ENCODE results near the gene SLC37A2.

The SLC37A2 gene

GRCh38 chr11:125071435-125071834, 8.3 kb downstream of the SLC37A2 start:
- no peak for DNase-seq (ENCODE audit: low read depth in 2 of 2)

DNA sequence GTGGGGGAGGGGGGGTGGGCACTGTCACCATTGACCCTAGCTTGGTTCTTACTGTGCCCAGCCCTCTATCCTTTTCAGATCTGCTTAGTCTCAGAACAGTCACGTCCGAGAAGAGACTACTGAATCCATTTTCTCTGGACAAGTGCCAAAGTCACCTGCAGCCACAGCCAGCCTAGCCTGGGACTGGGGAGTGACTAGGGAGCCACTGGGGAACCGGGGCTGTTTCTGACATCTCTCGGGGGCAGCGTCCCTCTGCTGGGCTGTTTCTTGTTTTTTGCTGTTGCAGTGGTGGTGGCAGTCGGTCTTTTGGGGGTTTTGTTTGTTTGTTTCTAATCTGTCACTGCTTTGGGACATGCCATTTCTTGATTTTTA, 8.7 kb downstream of the SLC37A2 start:
- DNase-seq (ENCODE audit: low read depth in 2 of 2), result no peak

DNA sequence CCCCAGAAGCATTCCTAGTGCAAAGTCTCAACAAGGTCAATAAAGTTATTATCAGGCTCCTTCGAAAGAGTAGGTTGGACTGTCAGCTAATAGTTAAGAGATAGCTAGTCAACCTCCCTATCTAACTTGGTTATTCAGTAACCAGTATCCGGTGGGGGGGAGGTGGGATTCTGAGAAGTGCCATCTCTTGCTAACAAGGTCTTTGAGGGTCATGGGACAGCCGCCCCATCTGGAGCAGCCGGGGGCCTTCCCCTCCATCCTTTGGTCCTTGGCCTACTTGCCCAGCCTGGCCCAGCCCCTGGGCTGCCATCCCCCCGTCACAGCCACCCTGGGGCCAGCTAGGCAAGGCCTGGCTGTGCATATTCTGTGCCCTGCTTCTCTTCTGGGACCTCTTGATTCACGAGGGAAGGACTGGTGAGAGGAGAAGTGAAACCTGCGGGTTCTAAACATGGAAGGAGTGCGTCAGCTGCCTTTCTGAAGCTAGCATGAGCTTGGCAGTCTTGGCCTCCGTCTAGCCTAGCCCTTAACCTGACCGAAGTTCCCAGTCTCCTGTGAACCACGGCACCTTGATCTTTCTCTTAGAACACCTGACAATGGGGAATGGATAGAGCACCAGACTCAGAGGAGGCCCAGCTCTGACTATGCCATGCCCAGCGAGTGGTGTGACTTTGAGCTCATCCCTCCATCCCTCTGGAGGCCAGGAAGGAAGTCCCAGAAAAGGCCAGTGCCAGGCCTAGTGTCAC, 9.3 kb downstream of the SLC37A2 start:
- DNase-seq (ENCODE audit: low read depth in 2 of 2), result no peak

- no peak for DNase-seq (ENCODE audit: low read depth in 2 of 2)
Measured at GRCh38 chr11:125072961-125073590, 10.0 kb downstream of the SLC37A2 start.

GRCh38 chr11:125073616-125074483, 10.7 kb downstream of the SLC37A2 start:
- DNase-seq (ENCODE audit: low read depth in 2 of 2), result no peak

- DNase-seq (ENCODE audit: low read depth in 2 of 2), result no peak
Measured at GRCh38 chr11:125074511-125075241, 11.6 kb downstream of the SLC37A2 start.

- no peak for DNase-seq (ENCODE audit: low read depth in 2 of 2)
Measured at GRCh38 chr11:125075242-125075625, 12.1 kb downstream of the SLC37A2 start.

DNA sequence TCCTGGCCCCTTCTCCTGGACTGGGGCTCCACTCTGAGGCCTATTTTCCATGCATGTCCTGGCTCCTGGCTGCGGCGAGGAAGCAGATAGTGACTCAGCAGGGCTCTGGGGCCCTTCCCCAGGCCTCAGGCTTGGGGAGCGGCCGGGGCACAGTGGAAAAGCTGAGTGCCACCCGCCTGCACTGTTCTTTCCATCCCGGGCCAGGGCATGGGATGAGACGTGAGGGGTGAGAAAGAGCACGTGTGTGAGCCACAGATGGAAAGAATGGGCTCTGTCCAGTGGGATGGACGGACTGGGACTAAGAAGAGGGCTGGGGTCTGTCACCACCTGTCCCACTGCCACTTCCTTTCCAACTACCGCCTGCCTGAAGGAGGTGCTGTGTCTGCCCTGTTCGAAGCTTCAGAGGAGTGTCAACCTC, 12.8 kb downstream of the SLC37A2 start:
- no peak for DNase-seq (ENCODE audit: low read depth in 2 of 2)

DNA sequence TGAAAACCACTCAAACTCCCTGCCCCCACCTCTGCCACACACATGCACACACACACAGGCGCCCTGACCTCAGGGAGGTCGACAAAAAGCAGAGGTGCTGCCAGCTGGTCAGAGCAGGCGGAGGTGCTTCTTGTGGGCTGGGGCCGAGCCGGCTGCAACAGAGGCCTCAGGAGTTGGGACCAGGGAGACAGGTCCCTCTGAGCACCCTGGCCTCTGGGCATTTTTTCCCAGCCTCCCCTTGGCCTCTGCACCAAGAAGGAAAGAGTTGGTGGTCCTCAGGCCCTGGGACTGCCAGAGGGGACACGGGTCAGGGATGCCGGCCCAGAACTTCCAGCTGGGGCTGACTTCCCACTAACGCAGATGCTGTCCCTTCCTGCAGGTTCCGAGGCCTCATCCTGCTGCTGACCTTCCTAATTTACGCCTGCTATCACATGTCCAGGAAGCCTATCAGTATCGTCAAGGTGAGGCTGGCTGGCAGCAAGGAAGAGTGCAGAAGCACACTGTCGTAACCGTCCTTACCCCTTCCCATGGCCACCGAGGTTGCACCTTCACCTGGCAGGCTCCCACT, 13.4 kb downstream of the SLC37A2 start:
- no peak for DNase-seq (ENCODE audit: low read depth in 2 of 2)

DNA sequence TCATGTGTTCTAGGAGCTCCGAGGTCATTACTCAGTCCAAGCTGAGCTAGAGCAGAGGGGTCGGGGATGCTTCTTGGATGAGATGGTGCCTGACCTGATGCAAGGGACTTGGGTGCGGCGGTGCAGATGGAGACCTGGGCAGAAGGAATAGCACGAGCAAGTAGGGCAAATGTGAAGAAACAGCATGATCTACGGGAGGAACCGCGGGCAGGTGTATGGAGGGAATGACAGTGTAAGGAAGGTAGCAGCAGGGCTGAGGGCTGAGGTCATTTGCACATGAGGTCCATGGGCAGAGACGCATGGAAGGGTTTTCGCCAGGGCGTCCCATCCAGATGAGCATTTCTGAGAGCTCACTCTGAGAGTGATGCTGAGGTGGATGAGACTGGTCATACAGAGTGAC, 14.9 kb downstream of the SLC37A2 start:
- no peak for DNase-seq (ENCODE audit: low read depth in 2 of 2)

GRCh38 chr11:125078516-125079140, 15.5 kb downstream of the SLC37A2 start:
- DNase-seq (ENCODE audit: low read depth in 2 of 2), result no peak

- DNase-seq (ENCODE audit: low read depth in 2 of 2), result no peak
Measured at GRCh38 chr11:125079151-125079877, 16.2 kb downstream of the SLC37A2 start.

DNA sequence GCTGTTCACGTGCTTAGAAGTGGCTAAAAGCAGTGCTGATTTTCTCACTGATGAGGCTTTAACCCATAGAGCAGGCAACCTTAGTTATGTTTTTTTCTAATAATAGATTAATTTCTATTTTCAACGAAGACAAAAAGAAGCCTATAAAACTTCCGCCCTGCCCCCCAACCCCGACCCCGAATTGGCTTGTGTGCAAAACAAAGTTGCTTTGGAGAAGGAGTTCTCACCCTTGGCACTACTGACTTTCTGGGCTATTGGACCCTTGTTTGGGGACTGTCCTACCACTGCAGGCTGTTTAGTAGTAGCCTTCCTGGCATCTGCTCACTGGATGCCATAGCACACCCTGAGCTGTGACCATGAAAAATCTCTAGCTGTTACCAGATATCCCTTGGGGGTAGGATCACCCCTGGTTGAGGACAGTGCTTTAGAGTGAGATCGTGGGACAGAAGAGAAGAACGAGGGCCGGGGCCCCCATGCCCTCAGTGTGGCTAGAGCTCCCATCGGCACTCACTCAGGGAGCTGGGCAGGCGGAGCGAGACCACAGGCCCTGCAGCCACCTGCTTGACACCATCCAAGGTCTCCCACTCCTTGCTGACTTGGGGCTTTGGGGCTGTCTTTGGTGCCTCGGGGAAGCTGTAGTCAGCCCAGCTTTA, 16.9 kb downstream of the SLC37A2 start:
- no peak for DNase-seq (ENCODE audit: low read depth in 2 of 2)

DNA sequence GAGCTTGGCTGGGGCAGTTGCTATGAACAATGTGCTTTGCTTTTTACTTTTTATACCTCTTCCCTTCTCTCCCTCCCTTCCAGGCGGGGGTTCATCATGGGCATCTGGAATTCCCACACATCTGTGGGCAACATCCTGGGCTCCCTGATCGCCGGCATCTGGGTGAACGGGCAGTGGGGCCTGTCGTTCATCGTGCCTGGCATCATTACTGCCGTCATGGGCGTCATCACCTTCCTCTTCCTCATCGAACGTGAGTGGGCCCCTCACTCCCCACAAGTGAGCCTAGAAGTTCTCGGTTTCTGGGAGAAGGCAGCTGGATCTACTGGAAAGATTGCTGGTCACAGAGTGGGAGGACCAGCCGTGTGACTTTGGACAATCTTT, 17.4 kb downstream of the SLC37A2 start:
- DNase-seq (ENCODE audit: low read depth in 2 of 2), result no peak

DNA sequence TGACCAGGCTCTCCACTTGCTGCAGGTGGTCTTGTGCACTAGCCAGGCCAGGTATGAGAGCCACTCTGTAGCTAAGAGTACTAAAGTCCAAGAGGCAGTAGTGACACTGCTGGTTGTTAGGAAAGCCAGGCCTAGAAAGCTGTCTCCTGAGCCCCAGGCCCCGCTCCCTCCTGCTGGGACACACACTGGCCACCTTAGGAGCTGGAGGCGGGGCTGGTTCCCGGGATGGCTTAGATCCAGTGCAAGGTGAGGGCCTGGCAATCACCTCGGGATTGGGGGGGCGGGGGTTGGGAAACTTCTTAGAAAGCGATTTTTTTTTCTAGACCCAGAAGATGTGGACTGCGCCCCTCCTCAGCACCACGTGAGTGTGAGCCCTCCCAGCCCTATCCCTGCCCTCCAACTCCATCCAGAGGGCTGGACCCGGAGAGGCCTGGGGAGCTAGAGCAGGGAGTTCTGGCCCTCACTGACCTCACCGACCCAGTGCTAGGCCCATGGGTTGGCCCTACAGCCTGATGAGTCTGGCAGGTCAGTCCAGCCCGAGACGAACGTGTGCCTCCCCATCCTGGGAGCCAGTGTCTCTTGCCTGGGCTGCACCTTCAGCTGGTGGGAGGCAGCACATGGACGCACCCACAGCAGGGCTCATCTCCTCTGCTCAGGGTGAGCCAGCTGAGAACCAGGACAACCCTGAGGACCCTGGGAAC, 18.1 kb downstream of the SLC37A2 start:
- no peak for DNase-seq (ENCODE audit: low read depth in 2 of 2)

DNA sequence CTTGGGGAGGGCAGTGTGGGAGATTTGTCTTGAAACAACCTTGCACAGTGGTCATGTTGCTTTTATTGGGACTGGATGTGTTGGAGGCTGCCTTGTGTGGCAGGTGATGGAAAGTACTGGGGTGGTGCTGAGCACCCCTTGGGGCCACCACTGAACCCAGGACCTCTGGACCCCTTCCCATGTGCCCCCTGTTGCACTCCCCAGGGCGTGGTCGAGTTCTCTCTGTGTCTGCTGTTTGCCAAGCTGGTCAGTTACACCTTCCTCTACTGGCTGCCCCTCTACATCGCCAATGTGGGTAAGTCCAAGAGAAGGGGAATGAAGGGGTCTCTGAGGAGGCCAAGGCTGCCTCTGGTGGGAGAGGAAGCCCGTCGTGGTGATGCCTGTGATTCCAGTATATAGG, 18.9 kb downstream of the SLC37A2 start:
- DNase-seq (ENCODE audit: low read depth in 2 of 2), result no peak

GRCh38 chr11:125082611-125083311, 19.7 kb downstream of the SLC37A2 start:
- DNase-seq (ENCODE audit: low read depth in 2 of 2), result no peak

DNA sequence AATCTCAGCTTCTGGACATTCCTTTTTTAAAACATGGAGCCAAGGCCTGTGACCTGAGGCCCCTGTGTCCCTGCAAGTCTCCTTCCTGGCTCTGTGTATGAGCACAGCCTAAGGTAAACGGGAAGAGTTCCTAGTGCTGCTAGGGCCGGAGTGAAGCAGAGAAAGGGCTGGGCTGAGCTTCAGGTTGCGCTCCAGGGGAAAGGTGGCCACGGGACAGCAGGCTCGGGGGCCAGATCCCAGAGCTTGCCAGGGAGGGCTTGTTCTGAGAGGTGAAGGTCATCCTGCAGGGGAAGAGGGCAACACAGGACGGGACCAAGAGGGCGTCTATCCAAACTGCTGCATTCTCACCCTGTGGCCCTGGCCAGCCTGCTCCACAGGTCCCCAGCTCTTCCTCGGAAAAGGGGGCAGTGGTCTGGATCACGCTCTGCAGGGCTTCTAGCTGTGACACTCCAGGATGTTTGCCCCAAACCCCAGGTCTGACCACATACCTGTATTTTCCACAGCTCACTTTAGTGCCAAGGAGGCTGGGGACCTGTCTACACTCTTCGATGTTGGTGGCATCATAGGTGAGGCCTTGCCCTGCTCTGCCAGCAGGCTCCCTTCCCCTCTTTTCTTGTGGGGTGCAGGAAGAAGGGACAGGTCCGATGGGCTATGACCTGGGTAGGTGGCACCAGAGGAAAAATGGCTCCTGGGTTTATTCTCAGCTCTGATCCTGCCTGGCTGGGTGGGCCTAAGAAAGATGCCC, 20.4 kb downstream of the SLC37A2 start:
- DNase-seq (ENCODE audit: low read depth in 2 of 2), result no peak
